ENCODE results near the gene SEPTIN10.

The SEPTIN10 gene

DNA sequence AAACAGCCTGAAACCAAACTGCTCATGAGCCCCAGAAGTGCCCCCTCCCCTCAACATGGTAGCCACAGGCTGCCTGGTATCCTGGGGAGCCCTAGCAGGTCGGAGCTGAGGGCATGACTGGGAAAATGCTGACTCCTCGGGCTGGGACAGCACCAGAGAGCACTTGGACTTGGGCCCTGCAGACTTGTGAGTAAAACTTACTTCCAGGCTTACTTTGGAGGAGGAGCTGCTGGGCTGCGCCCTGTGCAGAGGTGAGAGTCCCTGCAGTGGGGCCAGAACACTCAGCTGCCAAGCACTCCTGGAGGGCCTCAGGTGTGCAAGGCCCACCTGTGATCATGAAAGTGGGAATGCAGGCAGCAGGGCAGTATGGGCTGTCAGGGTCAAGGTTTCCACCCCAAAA is 119.4 kb downstream of the SEPTIN10 start:
- TF ChIP-seq, protein P1, sequence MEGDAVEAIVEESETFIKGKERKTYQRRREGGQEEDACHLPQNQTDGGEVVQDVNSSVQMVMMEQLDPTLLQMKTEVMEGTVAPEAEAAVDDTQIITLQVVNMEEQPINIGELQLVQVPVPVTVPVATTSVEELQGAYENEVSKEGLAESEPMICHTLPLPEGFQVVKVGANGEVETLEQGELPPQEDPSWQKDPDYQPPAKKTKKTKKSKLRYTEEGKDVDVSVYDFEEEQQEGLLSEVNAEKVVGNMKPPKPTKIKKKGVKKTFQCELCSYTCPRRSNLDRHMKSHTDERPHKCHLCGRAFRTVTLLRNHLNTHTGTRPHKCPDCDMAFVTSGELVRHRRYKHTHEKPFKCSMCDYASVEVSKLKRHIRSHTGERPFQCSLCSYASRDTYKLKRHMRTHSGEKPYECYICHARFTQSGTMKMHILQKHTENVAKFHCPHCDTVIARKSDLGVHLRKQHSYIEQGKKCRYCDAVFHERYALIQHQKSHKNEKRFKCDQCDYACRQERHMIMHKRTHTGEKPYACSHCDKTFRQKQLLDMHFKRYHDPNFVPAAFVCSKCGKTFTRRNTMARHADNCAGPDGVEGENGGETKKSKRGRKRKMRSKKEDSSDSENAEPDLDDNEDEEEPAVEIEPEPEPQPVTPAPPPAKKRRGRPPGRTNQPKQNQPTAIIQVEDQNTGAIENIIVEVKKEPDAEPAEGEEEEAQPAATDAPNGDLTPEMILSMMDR (IDR thresholded peaks at IDR 0.05; ENCODE audit: insufficient read depth, low read depth, low read length, missing control alignments), result no peak
- no peak for DNase-seq (ENCODE audit: low read depth)
- no peak overlapping the region for H3K4me3 ChIP-seq (ENCODE audit: low read length)

DNA sequence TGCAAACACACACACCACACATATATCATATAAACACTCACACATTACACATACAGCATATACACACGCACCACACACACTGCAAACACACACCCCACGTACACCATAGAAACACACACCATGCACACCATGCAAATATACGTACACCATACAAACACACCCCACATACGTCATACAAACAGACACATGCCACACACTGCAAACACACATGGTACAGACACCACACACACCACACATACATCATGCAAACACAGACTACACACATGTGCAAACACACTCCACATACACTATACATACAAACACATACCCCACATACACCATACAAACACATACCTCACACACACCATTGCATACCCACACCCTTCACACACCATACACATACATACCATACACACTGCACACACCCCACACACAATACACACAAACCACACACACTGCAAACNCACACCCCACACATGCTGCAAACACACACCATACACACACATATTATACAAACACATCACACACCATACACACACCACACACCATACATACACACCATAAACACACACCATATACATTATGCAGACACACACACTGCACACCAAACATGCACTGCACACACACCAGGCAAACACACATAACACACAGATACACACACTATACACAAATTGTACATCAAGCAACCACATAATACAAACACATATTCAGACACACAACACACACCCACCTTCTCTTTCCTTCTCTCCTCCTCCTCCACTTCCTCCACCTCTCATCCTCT is 120.4 kb downstream of the SEPTIN10 start:
- no peak overlapping the region for H3K4me3 ChIP-seq (ENCODE audit: low read length)
- DNase-seq (ENCODE audit: low read depth), result no peak
- TF ChIP-seq, protein P1 (IDR thresholded peaks at IDR 0.05; ENCODE audit: insufficient read depth, low read depth, low read length, missing control alignments), result no peak
